EL (cell line): ENCODE results near the gene CIDEC.
"Not testable (repeated sequence)": the region's sequence is repeated elsewhere in the genome, so short reads cannot be mapped to it uniquely, and the experiment has no call there.

Experiments used
- DNase-seq: peaks from one replicate; pipeline ENCODE4 v3.0.0-alpha.2; 2016

CIDEC gene

DNA sequence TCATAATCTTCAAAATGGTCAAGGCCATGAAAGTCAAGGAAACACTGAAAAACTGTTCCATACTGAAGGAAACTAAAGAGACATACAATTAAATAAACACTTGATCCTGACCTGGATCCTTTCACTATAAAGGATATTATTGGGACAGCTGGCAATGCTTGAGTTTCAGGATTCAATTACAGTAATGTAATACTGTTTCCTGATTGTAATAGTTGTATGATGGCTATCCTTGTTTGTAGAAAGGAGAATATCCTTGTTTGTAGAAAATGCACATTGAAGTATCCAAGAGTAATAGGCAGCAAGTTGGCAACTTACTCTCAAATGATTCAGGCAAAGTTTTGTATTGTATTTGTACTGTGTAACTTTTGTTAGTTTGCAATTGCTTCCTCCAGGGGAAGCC is 4.6 kb downstream of the CIDEC start:
- no peak for DNase-seq

DNA sequence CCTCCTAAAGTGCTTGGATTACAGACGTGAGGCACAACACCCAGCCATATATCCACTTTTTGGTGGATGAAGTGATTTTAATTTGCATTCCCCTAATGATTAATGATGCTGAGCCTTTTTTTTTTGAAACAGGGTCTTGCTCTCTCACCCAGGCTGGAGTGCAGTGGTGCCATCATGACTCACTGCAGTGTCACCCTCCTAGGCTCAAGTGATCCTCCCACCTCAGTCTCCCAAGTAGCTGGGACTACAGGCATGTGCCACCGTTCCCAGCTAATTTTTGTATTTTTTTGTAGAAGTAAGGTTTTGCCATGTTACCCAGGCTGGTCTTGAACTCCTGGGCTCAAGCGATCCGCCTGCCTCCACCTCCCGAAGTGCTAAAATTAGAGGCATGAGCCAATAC is 8.0 kb downstream of the CIDEC start:
- not testable (repeated sequence) for DNase-seq

DNA sequence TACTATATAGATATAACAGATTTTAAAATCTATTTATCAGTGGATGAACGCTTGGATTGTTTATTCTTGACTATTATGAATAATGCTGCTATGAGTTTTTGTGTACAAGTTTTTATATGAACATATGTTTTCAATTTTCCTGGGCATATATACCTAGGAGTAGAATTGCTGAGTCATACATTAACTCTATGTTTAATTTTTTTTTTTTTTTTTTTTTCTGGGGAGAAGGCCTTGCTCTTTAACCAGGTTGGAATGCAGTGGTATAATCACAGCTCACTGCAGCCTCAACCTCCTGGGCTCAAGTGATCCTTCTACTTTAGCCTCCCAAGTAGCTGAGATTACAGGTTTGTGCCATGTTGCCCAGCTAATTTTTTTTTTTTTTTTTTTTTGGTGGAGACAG is 9.1 kb downstream of the CIDEC start:
- peak; percentile 78 for DNase-seq

DNA sequence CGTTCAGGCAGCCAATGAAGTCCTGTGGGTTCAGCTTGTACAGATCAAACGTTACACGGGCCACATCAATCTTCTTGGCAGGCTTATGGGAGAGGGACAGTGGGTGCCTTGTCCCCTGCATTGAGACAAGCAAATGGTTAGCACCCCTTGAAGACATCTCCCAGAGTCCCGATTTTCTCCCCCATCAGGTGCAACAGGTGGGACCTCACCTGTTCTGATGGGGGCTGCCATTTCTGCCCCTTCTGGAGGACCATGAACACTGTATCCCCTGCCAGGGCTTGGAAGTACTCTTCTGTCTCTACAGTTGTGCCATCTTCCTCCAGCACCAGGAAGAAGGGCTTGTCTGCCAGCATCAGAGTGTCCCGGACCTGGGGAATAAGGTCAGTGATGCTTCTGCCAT is 10.1 kb downstream of the CIDEC start:
- DNase-seq: no peak

DNA sequence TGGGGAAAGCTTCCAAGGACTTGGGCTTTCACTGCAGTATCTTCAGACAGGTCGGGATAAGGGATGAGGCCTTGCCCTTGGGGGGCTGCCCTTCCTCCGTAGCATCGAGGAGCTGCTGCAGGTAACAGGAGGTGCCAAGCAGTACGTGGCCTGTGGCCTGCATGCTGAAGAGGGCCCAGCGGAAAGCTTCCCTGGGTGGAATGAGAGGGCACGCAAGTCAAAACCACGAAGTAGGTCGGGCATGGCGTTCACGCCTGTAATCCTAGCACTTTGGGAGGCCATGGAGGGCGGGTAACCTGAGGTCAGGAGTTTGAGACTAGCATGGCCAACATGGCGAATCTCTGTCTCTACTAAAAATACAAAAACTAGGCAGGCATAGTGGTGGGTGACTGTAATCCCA is 12.9 kb downstream of the CIDEC start:
- no peak for DNase-seq

DNA sequence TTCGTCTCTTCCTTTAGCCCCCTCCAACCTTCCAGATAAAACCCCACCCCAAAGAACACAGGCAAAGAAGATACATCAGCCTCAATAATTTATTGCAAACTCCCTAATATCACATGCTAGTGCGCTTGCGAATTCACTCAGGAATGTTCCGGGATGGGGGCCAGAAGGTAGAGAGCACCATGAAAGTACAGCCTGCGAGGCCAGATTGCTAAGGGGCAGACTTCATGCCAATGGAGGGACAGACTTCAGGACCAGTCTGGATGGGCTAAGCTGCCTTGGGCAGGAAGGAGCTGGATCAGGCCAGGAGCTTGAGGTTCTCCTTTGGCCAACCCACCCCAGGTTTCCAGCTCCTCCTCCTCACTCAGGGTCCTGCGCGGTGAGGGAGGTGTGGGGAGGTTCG is 13.4 kb downstream of the CIDEC start:
- DNase-seq: no peak

DNA sequence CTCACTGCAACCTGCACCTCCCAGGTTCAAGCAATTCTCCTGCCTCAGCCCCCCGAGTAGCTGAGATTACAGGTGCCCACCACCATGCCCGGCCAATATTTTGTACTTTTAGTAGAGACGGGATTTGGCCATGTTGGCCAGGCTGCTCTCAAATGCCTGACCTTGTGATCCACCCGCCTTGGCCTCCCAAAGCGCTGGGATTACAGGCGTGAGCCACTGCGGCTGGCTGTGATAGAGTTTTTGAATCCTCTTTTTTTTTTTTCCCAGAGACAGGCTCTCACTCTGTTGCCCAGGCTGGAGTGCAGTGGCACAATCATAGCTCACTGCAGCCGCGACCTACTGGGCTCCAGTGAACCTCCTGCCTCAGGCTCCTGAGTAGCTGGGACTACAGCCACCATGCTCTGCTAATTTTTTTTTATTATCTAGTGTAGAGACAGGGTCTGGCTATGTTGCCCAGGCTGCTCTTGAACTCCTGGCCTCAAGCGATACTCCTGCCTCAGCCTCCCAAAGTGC is 14.9 kb downstream of the CIDEC start:
- DNase-seq: not testable (repeated sequence)

DNA sequence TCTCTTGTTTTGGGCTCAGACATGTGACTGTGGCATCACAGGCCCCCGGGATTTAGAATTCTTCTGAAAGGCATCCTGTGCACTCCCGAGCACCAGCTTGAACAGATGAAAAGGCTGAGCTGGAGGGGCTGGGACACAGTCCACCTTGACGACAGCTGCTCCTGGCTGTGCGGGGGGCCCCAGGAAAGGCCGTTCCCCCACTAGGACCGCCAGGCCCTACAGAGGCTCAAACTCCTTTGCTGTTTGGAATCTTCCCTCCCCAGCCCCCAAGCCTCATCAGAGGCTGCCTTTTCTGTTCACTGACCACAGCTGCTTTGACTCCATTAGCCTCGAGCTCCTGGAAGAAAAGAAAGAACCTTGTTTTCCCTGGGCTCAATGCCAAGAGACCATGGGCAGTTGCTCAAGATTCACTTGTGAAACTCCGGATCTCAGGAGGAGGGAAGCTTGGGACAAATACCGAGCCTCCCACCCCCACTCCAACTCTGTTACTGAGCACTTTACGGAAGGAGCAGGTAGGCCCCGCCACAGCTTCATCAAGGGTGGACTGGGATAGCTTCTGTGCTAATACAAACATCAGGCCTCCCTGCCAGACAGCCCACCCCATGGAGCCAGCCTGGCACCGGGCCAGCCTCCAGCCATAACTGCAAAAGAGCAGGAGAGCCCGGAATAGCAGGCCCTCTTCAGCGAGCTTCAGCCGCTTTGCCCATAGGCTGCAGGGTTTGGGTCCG is 15.7 kb downstream of the CIDEC start:
- DNase-seq: peak; percentile 62

DNA sequence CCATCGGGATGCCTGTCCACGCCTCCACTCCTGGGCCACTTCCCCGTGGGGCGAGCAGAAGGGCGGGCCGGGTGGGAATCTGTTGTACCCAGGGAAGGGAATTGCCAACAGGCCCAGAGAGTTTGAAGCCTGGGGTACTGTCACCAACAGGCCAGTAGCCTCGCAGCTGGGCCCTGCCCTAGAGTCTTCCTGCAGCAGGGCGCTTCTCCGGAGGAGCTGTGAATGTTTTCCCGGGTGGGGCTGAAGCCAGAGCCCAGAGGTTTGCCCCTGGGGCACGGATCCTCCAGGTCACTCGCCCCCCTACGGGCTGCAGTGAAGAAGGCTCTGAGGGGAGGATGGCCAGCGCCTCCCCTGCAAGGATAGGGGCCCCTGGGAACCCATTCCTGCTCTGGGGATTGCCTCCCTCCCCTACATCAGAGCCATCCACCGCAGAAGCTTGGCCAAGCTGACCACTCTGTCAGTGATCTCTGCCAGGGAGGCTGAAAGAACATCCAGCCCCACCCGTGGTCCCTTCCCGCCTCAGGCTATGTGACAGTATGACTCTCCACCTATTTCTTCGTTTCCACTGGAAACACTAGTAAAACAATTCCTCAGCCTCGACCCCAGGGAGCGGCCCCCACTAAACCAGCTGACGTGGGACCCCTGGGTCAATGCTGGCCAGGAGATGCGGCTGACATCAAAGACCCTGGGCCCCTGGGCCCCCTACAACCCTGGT is 16.8 kb downstream of the CIDEC start:
- DNase-seq: no peak

DNA sequence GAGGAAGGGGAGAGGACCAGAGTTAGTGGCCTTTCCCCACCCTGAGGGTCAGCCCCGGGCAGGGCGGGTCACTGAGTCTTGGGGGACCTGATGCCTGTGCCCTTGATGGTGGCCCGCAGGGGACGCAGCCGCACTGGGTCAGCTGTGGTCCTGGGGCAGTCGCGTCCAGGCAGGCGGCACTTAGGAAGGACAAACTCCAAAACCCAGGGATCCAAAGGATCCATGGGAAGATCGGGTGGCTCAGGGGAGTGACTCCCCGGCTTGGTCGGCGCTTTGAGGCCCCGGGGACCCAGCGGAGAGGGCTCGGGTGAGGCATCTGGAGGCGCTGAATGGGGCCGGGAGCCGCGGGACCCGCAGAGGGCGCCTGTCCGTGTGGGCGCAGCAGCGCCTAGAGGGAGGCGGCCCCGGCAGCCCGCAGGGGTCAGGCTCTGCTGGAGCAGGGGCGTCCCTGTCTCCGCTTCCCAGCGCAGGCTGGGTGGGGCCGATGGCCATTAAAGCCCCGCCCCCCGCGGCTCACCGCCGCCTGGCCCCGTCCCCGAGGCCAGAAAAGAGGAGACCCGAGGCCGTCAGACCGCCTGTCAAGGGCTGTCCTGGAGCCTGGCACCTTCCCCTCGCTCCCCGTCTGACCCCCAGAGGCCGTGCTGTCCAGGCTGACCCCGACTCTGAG is 17.5 kb downstream of the CIDEC start:
- peak; percentile 66 for DNase-seq

DNA sequence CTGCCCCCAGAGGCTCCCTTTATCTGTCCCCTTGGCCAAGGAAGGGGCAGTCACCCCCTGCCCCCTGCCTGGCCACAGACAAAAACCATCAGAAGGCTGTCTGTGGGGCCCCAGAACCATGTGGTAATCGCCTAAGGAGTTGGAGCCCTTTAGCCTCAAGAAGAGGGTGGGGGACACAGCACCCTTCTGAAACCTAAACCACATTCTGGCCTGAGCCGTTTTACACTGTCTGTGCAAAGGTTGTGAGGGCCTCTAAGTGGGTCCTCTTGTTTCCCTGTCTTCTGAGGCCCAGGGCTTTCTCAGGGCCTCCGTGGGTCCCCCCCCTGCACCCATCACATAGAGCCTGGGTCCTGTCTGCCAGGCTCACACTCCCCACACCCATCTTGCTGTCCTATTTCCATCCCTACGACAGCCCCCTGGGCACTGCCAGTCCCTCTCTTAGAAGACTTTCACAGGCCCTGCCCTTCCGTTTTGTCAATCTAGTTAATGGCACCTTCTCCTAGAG is 18.4 kb downstream of the CIDEC start:
- no peak for DNase-seq

DNA sequence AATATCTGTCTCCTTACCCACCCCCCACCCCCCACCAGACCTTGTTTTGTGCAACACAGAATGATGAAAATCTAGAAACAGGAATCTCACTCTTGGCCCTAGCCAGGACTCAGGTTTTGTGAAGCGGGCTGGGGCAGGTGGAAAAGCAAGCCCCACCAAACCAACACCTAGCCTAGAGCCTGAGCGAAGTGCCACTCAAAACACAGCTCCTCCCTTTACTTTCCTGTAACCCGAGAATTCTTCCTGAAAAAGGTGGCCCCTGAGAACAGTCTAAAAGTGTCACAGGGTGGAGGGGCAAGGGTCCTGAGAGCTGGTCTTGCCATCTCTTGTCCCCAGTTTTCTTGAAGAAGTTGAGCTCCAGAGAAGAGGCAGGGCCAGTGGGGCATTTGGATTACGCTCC is 18.9 kb downstream of the CIDEC start:
- DNase-seq: no peak

DNA sequence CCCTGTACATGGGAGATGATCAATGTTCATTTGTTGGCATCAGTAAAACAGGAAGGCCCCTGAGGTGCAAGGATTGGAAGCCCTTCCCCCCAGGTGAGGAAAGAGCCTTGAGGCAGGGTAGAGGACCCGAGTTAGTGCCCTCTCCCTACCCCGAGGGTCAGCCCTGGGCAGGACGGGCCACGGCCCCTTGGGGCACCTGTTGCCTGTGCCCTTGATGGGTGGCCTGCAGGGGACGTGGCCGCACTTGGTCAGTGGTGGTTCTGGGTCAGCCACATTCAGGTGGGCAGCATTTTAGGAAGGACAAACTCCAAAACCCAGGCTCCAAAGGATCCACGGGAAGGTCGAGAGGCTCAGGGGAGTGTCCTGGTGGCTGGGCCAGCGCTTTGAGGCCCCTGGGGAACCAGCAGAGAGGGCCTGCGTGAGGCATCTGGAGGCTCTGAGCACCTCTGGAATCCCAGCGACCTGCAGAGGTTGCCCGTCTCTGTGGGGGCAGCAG is 20.5 kb downstream of the CIDEC start:
- DNase-seq: no peak

DNA sequence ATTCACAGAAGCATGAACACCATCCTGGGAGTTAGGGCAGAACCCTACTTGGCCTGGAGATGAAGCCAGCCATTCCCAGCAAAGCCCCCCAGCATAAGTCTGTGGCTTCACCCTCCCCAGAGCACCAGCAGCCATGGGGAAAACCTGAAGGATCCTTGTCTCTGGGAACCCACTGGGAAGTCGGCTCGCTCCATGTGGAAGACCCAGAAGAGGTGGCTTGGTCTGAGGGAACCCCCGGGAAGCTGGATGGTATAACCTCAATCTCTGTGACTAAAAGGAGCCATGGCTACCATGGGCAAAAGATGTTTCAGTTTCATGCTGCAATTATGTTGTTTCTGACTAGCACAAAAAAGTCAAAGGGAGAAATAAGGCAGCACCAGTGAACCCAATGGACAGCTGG is 24.5 kb downstream of the CIDEC start:
- DNase-seq: no peak

DNA sequence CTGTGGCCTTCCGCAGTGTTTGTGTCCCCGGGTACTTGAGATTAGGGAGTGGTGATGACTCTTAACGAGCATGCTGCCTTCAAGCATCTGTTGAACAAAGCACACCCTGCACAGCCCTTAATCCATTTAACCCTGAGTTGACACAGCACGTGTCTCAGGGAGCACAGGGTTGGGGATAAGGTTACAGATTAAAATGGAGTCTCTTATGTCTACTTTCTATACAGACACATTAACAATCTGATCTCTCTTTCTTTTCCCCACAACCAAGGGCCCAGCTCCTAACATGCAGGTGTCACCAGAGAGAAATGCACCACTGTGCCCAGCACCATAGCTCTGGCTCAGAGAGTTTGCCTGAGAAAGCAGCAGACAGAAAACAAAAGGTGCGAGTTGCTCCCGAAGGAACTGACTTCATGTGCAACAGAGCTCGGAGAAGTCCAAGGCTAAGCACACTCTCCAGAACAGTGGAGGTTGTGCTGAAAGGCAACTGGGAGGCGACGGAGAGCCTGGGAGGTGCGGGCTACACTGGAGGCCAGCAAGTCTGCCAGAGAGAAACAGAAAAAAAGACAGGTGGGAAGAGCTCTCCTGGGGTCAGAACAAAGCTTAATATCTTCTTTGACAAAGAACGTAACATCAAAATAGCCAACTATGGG is 25.6 kb downstream of the CIDEC start:
- DNase-seq: not testable (repeated sequence)

DNA sequence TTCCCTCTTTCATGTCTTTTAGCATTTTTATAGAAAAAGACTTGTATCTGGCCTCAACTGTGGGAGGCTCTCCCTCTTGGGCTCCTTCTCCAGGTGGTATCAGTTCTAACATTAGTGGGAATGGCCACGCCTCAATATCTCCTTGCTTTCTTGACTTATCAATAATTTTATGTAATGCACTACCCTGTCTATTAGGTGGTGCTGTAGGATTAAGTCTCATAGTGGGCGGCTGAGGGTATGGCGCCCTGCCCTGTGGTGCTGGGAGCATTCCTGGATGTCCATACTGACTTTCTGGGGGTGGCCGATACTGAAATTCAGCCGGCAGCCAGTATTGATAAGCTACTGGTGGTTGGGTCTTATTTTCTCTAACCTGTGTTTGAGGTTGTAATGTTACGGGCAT is 27.5 kb downstream of the CIDEC start:
- DNase-seq: no peak

DNA sequence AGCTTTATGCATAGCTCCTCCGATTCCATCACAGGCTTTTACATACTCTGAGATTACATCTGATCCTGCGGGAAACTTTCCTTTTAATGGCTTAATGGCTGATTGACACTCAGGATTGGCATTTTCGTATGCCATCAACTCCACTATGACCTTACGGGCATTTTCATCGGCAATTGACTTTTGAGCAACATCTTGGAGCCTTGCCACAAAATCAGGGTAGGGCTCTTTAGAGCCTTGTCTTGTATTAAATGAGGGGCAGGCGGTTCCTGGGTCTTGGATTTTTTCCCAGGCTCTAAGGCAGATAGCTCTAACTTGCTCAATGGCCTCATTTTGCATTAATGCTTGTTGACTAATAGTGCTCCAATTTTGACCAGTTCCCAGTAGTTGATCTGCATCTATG is 28.1 kb downstream of the CIDEC start:
- not testable (repeated sequence) for DNase-seq

DNA sequence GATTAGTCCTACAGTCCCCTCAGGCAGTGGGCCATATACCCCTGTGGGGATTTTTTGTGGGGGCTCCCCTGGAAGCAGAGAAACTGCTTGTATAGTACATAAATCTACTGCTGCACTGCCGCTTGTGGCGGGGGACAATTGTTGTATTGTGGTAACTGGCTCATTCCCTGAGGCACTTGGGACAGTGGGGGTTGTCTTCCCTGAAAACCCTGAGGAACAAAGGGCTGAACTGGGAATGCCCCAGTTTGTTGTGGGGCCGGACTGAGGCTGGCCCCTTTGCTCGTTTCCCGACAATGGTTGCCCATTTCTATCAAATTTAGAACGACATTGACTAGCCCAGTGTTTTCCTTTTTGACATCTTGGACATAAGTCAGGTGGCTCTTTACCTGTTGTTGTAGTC is 28.7 kb downstream of the CIDEC start:
- DNase-seq: not testable (repeated sequence)

DNA sequence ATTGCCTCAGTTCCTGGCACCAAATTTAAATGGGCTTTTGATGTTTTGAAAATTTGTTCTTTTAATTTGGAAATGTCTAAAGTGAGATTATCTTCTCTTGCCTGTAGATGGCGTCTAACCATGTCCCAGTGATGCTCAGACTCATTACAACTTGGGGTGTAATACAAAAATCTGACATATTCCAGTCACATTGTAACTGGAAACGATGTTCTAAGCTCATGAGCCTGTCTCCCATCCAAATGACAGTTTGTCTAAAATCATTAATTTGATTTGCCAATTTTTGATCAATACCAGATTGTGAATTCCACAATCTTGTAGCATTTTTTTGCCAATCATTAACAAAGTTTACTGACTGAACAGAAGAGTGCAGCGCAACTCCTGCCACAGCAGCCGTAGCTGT is 31.2 kb downstream of the CIDEC start:
- DNase-seq: peak; percentile 32

DNA sequence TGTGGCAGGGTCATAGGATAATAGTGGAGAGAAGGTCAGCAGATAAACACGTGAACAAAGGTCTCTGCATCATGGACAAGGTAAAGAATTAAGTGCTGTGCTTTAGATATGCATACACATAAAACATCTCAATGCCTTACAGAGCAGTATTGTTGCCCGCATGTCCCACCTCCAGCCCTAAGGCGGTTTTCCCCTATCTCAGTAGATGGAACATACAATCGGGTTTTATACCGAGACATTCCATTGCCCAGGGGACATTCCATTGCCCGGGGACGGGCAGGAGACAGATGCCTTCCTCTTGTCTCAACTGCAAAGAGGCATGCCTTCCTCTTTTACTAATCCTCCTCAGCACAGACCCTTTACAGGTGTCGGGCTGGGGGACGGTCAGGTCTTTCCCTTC is 32.2 kb downstream of the CIDEC start:
- DNase-seq: not testable (repeated sequence)

DNA sequence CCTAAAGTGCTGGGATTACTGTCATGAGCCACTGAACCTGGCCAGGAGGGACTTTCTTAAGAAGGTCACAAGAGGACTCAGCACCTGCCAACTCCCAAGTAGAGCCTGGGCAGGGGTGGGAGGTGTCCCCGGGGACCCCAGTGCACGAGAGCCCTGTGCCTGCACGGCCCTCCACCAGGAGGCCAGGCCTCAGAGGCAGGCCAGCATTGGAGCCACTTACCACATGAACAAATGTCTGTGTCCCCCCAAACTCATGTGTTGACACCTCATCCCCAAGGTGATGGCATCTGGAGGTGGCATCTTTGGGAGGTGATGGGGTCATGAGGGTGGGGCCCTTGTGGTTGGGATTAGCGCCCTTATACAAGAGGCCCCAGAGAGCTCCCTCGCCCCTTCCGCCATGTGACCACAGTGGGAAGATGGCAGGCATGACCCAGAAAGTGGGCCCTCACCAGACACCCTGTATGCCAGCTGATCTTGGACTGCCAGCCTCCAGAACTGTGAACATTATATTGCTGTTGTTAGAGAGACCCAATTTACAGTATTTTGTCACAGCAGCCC is 33.0 kb downstream of the CIDEC start:
- DNase-seq: no peak

DNA sequence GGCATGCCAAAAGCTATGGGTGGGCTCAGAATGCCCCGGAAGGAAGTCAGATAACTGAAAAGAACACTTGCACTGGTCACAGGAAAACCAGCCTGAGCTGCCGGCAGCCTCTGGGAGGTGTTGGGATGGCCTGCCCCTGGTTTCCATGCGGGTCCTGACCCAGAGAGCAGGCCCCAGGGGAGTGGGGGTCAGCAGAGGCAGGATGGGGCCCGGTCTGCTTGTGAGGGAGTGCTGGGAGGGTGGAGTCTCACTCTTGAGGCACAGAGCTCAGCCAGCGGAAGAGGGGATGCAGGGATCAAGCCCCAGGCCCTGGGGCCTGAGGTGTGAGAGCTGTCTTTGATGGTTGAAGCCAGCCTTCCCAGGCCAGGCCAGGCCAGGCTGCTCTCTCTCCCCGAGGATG is 33.8 kb downstream of the CIDEC start:
- no peak for DNase-seq
